Left ventricle myocardium inferior (tissue), 1 donor: ENCODE data around the gene MBLAC2. TPM values are rescaled to one million over a fixed set of nuclear protein-coding genes. Genes with fewer than 3 reads are reported as not detected.

ENCODE experiments used
- DNase-seq: peaks from one replicate; pipeline ENCODE4 v3.0.0-alpha.2; 2020
- H3K27ac ChIP-seq: fragments of 200-600 bp; replicated peaks from 2 replicates; pipeline ENCODE4 v1.8.0; 2021
- H3K27me3 ChIP-seq: fragments of 200-600 bp; 2 replicates; pipeline ENCODE4 v1.8.0; 2021; ENCODE audit warnings: low read depth
- H3K36me3 ChIP-seq: fragments of 200-600 bp; 2 replicates; pipeline ENCODE4 v1.8.0; 2021
- H3K4me1 ChIP-seq: fragments of 200-600 bp; 2 replicates; pipeline ENCODE4 v1.8.0; 2021
- H3K4me3 ChIP-seq: fragments of 200-600 bp; 2 replicates; pipeline ENCODE4 v1.8.0; 2021; ENCODE audit warnings: mild to moderate bottlenecking, moderate library complexity
- H3K9me3 ChIP-seq: fragments of 200-600 bp; replicated peaks from 2 replicates; pipeline ENCODE4 v1.8.0; 2021
- CTCF ChIP-seq: fragments of 200-600 bp; IDR thresholded peaks from 2 replicates; pipeline ENCODE4 v1.8.0; 2021; ENCODE audit warnings: antibody characterized with exemption, mild to moderate bottlenecking, borderline replicate concordance
- intact Hi-C: fragments of 100-400 bp; cut with micrococcal nuclease; formaldehyde crosslinking; loops from one replicate; pipeline ENCODE4 v1.11.0; 2022
- total RNA-seq: library from RNA; stranded (reverse); fragmentation: NEBNext Ultra II Directional; extraction: Animal tissue kit (Norgen Biotek cat#: 25700); gene quantifications from one replicate; pipeline ENCODE4 v1.2.1, GENCODE V29; 2021
- donor health status: DM: no; HTN: yes; CAD: no; lungs with severe emphysema.

MBLAC2 gene
- total RNA-seq, 1 donor from 2014 or later = 3.6 TPM

DNA sequence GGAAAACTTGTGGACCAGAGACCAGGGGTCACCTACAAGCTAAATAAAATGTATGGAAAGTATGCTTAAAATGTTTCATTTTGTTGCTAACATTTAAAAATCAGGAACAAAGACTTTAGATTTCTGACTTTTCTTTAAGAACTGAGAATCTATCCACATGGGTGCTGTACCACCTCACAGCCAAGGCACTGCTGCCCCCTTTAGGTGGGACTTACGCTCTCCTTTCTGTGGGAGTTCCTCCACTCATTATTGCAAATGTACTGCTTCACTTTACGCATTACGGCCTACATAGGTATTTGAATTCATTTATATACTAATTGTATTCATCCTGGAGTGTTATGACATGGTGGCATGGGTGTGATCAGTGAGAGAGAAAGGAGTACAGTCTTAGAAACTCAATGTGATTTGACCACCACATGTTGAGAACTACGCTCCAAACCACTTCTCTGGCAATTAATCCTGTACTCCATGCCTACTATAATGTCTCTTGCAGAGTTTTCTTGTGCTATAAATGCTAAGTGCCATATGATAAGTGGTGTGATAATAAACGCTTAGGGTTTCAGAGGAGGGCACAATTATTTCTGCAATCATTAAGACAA is 40.4 kb downstream of the MBLAC2 start:
- no peak overlapping the region for H3K4me3 ChIP-seq
- peak; percentile 67 for TF ChIP-seq CTCF
- peaks cover 6% of the 10 kb centered on the region for H3K4me1 ChIP-seq
- H3K27ac ChIP-seq = no peak overlapping the region
- no peaks in the 10 kb centered on the region for H3K27me3 ChIP-seq
- no peaks in the 10 kb centered on the region for H3K36me3 ChIP-seq
- DNase-seq = no peak
- intact Hi-C loops = loop anchor here (10.0 kb wide), 2 partner anchors 101 to 351 kb away; no protein-coding TSS in a partner anchor
- H3K9me3 ChIP-seq = no peaks in the 10 kb centered on the region

- H3K27ac ChIP-seq = no peak overlapping the region
- no peaks in the 10 kb centered on the region for H3K36me3 ChIP-seq
- no peak for DNase-seq
- H3K4me1 ChIP-seq = no peaks in the 10 kb centered on the region
- no peak overlapping the region for H3K4me3 ChIP-seq
- no peaks in the 10 kb centered on the region for H3K9me3 ChIP-seq
- intact Hi-C loops = no loop called here
- H3K27me3 ChIP-seq = no peaks in the 10 kb centered on the region
- TF ChIP-seq CTCF = no peak
Measured at GRCh38 chr5:90424245-90424644, 50.3 kb downstream of the MBLAC2 start.

GRCh38 chr5:90421136-90421535 is 53.4 kb downstream of the MBLAC2 start:
- Histone ChIP-seq H3K27me3 (no peaks in the 10 kb centered on the region), H3K9me3 (no peaks in the 10 kb centered on the region), H3K4me3 (no peak overlapping the region), H3K4me1 (no peaks in the 10 kb centered on the region), H3K27ac (no peak overlapping the region), H3K36me3 (no peaks in the 10 kb centered on the region)
- intact Hi-C loops = no loop called here
- TF ChIP-seq CTCF = peak; percentile 21
- DNase-seq = no peak

DNA sequence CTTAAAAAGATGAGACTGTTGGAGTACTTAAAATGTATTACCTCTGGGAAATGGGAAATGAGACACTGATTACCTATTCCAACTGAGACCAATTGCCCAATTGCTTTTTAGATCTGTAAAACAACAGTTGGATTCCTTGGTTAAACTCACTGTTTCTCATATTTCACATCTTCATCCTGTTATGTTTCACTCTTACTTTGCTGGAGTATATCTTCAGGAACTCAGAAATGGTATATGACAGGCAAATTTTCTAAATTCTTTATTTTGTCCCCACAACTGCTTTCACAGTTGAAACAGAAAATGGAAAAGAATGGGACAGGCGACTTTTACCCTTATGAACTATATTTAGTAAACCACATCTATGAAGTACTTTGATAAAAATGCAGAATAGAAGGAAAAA is 56.4 kb downstream of the MBLAC2 start:
- DNase-seq = no peak

GRCh38 chr5:90410178-90410762 is 64.3 kb downstream of the MBLAC2 start:
- Histone ChIP-seq H3K4me3 (peak overlapping the region; percentile 87), H3K27me3 (no peaks in the 10 kb centered on the region), H3K4me1 (peaks cover 49% of the 10 kb centered on the region), H3K36me3 (peaks cover 15% of the 10 kb centered on the region), H3K9me3 (no peaks in the 10 kb centered on the region), H3K27ac (peak overlapping the region; percentile 99)
- no peak for DNase-seq
- TF ChIP-seq CTCF = no peak
- intact Hi-C loops = no loop called here

More for the DNA sequence above, 56.4 kb downstream of the MBLAC2 start:
- Histone ChIP-seq H3K4me1 (no peaks in the 10 kb centered on the region), H3K9me3 (no peaks in the 10 kb centered on the region), H3K27me3 (no peaks in the 10 kb centered on the region), H3K36me3 (no peaks in the 10 kb centered on the region), H3K27ac (no peak overlapping the region), H3K4me3 (no peak overlapping the region)
- intact Hi-C loops = no loop called here
- no peak for TF ChIP-seq CTCF
